RCC 7860 (cell line): ENCODE measurements around the gene LAD1.

Experiments
- DNase-seq: peaks from one replicate; pipeline ENCODE4 v3.0.0-alpha.2; 2015; ENCODE audit warnings: low spot score
- FAIRE-seq: peaks from 2 replicates; lab custom pipeline; 2012; peaks lifted over from hg19 to GRCh38; lab: Jason Lieb, UNC

The LAD1 gene

DNA sequence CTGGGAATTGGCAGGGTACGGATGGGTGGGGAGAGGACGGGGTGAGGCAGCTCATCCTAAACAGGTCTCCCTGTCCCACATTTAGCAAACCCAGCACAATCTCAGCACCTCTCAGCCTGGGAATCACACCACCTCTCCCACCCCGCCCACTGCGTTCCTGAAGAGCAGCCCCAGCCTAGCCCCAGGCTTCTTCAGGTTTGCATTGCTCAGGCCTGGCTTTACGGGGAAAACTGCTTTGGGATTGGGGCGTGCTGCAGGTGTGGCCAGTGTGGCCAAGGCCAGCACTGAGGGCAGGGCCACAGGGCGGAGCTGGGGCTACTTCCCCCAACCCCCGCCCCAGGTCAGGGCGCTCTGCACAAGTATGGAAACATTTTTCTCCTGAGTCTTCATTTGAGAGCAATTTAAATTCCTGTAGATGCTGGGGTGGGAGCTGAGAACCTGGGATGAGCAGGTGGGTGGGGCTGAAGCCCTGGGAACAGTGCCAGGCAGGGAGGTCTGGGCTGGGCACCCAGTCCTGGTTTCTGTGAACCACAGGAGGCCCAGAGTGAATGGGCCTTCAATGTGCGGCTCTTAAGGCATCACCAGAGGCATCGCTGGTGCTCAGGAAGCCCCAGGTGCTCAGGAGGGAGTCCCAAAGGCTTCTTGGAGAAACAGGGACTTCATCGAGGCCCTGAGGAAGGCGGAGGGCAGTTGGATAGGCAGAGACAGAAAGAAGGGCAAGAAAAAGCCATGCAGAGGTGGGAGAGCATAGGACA lies 45.8 kb downstream of the LAD1 start:
- DNase-seq (no peak), FAIRE-seq (no peak)

DNA sequence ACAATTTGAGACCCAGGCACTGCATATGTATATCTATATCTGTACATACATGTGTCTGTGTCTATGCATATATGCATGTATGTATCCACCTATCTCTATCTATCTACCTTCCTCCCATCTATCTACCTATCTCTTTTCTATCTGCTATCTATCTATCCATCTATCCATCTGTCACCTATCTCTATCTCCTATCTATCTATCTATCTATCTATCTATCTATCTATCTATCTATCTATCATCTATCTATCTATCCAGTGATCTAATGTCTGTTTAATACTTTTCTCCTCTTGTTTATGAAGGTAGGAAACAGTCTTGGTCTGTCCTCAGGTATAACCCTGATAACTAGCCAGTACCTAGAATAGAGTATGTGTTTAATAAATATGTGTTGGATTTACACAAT lies 47.5 kb downstream of the LAD1 start:
- FAIRE-seq (no peak), DNase-seq (no peak)

DNA sequence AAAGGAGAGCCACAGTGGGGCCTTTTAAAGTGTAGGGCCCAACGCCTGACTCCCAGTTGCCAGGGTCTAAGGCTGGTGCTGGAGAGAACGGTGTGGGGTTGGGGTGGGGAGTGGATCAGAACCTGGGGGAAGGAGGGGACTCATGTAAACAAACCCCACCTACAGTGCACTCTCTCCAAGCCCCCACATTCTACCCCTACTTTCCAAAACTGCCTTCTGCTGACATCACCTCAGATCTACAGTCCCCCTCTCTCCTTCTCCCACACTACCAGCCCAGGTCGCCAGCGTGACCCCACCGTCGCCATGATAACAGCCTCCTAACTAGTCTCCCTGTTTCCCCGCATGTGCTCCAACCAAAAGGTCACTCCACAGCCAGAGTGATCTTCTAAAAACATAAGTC lies 48.2 kb downstream of the LAD1 start:
- FAIRE-seq, result no peak
- DNase-seq, result no peak

DNA sequence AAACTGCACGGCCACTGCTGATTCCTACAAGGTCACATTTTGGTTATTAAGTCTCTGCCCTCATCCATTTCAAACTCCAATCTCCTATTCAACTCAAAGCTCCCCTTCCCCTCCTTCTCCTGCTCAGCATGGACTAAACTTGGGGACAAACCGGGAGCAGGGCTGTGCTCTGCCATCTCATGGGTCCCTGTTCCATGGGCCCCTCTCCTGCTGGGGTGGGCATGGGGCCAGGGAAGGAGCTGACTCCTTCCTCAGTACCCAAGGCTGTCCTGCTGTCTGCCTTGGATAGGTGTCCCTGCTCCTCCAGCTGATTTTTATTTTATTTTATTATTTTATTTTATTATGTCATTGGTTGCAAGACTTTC lies 48.8 kb downstream of the LAD1 start:
- DNase-seq, result no peak
- no peak for FAIRE-seq

DNA sequence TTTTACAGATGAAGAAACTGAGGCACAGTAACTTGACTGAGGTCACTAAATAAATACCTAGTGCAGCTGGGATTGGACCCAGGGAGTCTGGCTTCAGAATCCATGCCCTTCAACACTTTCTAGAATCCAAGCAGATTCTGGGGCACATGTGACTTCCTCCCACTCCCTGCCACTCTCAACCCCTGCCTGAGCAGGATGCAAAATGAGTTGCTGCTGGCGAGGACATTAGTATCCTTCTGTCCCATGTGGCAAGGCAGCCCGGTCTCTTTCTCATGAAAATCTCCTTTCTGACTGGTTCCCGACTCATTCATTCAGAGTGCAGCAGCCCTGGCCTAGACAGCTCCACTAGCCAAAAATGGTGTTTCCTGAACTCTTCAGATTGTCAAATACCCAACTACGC lies 50.0 kb downstream of the LAD1 start:
- DNase-seq, result no peak
- no peak for FAIRE-seq

DNA sequence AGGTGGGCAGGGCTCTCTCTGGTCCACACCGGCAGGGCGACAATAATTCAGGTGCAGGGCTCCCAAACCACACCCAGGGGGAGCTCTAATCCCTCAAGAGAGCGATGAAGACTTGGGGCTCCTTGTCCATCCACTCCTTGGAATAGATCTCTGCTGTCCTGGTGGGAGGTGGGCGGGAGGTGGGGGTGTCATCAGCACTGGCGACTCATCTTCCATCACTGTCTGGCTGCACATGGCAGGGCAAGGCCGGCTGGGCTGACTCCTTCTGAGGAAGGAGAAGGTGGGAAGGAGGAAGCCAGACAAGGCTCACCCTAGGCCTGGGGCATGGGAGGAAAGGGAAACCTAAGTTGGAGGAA lies 50.9 kb downstream of the LAD1 start:
- peak; percentile 43 for DNase-seq
- no peak for FAIRE-seq

DNA sequence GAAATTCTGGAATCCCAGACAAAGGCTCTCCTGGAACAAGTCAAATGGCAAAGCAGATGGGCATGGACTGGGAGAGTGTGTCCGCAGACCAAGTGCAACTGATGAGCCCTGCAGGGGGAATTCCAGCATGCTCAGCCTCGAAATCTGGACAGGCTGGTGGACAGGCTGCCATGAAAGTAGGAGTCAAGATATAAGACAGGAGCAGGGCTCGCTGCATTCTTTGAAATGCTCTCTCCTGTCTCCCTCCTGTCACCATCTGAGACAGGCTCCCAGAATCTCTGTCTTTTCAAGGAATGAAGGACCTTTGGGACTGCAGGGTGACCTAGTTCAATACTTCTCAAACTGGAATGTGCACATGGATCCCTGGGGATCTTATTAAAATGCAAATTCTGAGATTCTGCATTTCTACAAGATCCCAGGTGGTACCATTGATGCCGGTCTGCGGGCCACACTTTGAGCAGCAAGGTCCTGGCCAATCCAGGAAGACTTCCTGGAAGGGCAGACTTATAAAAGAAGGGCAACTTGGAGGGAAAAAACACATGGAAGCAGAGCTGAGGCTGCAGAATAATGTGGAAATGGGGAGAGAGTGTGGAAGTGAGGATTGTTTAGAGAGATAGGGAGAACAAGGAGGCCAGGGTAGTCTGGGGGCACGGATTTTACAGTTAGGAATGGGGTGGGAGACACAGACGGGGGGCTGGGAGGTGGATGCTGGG lies 51.5 kb downstream of the LAD1 start:
- no peak for FAIRE-seq
- DNase-seq, result no peak

DNA sequence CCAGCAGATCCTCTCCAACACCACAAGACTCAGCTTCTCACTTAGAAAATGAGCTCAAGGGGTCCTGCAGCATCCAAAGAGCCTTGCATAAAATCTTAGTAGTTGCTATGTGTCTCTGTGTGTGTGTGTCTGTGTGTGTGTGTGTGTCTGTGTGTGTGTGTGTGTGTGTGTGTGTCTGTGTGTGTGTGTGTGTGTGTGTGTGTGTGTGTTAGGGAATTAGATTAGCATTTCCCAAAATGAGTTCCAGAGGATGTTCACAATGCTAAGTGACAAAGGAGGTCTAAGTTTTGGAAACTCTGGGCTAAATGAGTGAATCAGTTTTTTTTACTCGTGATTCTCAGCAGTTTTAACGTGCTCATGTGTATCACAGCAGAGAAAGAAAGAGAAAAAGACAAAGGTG lies 52.1 kb downstream of the LAD1 start:
- DNase-seq (no peak), FAIRE-seq (no peak)

DNA sequence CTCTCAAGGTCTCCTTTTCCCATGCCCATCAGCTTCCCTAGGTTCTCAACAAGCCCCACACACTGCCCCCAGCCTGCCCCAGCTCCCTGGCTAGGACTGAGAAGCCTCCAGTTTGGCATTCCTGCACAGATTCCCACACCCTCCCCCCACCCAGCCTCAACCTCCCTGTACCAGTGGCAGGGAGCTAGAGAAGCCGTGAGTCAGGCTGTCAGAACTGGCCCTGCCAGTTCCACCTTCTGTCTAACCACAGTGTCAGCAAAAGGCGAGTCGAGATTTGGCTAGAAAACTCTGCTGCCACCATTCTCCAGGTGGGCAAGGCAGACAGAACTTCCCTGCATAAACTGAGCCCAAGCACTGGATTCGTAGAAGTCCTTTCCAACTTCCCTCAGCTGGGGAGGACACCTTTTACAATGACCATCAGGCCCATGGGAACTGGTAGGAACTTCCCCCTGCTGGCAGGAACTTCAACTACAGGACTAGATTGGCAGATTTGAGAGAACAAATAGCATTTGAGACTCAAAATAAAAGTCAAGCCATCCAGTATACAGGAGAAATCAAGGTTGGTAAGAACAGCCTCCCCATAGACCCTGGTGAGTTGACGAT lies 52.7 kb downstream of the LAD1 start:
- FAIRE-seq, result no peak

DNA sequence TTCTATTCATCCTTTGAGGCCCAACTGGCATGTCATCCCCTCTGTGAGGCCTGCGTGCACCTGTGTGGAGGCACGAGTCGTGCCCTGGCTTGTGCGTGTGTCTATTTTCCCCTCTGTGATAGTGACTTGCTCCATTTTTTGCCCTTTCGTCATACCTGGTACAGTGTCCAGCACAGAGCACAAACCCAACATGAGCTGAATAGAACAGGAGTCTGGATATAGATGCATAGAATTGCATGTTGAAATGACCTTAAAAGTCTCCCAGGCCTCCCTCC lies 54.1 kb downstream of the LAD1 start:
- FAIRE-seq (no peak), DNase-seq (no peak)

More for the DNA sequence above, 52.7 kb downstream of the LAD1 start:
- peak; percentile 27 for DNase-seq

DNA sequence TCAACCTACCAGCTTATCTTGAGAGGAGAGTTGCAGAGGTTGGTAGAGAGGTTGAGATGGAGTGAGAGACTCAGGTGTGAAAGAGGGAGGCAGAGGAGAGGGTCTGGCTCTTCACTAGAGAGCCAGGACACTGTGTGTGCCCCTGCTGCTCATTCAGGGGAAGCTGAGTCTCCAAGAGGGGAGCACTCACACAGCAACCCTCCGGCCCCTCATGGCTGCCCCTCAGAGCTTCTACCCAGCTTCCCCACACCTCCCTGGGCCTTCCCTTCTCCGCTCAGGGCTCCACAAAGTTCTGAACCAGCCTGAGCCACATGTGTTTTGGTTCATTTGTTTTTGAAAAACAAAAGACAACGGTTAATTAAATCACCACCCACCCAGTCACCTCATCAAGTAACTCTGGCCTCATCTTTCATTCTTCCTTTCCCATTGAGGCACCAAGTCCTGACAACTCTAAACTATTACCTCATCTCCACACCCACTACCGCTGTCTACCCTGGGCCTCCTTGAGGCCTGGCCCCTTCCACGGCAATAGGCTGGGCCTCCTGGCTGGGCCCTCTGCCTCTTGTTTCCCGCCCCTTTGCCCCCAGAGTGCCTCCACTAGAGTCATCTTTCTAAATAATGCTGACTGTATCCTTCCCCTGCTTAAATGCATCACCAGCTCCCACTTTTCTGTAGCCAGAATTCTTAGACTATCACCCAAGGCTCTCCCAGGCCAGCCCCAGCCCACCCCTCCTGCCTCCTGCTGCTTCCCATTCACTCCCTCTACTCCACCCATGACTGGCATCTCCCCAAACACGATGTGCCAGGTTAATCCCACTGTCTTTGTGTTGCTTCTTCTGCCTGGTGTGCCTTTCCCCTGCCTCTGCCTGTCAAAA lies 54.7 kb downstream of the LAD1 start:
- no peak for FAIRE-seq
- DNase-seq, result no peak

DNA sequence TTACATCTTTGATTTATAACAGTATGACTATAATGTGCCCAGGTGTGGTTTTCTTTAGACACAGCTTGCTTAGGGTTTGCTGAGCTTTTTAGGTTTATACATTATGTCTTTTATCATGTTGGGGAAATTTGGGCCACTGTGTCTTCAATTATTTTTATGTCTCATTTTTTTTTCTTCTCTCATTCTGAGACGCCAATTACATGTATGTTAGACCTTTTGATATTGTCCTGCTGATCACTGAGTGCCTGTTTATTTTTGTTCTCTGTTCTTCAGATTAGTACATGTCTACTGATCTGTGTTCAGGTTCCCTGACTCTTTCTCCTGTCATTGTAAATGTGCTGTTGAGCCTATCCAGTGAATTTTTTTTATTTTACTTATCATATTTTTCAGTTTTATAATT lies 57.7 kb downstream of the LAD1 start:
- FAIRE-seq (no peak), DNase-seq (no peak)

DNA sequence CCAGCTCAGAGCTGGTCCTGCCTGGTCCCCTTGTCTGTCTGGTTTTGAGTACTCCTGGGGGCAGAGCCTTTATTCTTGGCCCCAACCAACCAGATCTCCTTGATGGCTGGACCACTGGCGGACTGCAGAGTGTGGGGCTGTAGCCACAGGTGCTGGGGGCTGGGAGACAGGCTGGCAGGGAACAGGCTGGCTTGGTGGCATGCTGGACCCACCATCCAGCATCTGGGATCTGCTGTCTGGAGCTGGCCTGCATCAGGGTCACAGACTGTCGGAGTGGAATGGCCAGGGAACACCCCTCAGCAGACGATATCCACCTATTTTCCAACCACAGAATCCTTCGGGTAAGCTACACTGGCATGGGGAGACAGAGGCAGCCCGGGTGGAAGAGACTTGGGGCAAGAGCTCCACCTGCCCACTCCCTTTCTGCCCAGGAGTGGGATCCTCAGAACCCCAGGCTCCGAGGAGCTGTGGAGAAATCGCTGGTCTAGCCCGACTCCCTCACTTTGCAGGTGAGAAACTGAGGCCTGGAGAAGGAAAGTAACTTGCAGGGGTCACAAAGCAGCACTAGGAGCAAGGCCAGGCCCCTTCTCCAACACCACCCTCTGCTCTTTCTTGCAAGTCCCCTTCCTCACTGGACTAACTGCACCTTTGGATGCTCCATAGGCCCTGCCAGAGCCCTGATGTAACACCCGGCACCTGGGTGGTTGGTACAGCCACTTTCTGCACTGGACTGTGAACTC lies 62.2 kb downstream of the LAD1 start:
- no peak for FAIRE-seq

DNA sequence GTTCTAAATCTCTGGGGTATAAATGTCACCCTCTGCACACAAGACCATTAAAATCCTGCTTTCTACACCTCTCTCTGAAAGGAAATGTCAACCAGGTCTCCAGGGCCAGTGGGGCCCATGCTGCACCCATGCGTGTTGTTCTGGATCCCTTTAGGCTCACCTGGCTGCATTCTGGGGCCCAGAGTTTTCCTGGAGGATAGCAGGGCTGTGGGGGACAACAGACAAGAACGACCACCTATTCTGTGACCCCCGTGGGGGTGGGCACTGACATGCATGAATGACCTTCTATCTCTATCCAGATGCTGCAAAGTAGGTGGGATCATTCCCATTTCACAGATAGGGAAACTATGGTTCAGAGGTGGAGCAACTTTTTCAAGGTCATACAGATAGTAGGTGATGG lies 63.2 kb downstream of the LAD1 start:
- FAIRE-seq (no peak), DNase-seq (no peak)

More for the DNA sequence above, 62.2 kb downstream of the LAD1 start:
- DNase-seq, result no peak

DNA sequence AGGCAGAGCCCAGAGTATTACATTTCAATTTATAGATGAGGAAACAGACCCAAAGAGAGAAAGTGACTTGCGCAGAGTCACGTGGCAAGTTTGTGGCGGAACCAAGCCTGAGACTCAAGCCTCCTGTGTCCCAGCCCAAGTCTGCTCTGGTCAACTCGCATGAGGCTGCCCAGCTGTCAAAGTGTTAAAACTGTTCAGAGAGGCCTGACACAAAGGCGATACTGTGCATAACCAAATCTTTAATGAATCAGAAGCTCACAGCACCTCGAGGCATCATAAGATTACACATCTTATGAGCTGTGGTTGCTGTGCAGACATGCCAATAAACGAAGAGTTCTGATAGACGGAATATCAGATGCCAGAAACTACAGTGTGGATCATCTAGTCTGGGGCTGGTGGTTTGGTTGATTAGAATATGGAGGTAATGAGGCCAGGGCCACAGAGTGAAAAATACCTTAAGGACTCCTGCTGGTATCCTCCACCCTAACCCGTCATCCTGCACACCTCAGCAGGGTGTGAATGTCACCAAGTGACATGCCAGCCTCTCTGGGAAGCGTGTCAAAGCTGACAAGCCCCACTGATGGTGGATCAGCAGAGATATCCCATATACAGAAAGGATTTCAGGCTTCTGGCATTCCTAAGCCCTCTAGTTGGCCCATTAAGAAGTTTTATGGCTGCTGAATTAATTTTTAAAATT lies 63.8 kb downstream of the LAD1 start:
- DNase-seq, result no peak
- FAIRE-seq, result no peak

DNA sequence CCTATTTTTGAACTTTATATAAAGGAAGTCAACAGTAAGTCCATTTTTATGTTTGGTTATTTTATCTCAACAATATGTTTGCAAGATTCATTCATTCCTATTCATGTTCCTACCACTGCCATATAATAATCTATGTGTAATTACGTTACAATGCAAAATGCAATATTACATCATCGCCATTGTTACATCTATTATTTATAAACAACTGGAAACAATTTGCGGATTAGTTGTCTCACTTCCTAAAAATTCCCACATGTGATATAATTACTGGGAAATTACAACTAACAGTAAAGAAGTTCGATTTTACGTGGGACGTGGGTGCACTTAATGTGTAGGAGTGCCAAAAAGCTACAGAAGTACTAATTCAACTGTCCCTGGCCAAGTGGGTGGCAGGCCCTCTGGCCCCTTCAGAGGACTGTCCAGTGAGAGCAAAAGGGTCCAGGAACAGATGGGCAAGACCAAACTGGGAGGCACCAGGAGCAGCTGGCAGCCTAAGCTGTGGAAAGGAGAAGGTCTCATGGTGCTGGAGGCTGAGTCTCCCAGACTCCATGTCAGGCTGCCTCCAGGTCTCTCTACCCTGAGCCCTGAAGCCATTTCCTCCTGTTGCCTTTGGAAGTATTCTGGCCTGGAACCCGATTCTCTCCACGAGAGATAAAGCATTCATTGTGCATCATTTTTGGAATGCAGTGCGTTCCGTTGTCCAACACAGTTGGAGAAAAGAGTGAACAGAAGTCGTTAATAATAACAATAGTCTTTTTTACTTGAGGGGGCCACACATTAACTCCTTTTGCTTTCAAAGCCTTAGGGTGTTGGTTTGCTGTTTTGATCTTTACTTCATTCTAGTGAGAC lies 64.6 kb downstream of the LAD1 start:
- FAIRE-seq (no peak), DNase-seq (no peak)

DNA sequence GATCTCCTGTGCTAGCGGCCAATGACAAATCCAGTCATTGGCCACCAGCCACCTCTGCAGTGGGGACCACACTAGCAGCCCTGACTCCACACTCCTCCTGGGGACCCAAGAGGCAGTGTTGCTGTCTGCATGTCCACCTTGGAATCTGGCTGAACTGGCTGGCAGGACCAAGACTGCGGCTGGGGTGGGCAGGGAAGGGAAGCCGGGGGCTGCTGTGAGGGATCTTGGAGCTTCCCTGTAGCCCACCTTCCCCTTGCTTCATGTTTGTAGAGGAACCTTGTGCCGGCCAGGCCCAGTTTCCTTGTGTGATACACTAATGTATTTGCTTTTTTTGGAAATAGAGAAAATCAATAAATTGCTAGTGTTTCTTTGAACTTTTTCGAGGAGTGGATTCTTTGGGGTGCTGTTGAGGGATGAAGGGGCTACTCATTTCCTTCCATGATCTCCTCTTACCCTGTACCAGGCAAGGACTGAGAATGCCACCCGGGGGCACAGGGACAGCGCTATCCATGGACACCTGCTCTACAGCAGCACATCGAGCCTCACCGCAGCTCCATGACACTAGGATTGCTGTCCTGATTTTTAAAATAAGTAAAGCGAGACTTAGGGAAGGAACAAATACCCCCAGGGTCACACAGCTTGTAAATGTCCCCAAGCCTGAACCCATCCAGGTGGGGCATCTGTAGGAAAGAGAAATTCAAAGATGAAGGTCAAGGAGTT lies 66.3 kb downstream of the LAD1 start:
- DNase-seq (no peak), FAIRE-seq (no peak)

DNA sequence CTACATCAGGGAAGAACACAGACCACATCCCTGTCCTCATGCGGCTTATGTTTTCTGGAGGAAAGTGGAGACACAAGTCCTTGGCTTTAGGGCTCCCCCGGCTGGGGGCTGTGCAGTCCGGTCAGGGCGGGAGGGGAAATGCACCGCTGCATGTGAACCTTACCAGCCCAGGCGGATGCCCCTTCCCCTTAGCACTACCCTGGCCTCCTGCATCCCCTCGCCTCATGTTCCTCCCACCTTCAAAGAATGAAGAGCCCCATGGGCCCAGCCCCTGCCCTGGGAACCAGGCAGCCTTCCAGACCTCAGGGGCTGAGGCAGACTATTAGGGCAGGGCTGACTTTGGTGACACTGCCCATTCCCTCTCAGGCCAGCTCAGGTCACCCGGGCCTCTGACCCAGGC lies 67.1 kb downstream of the LAD1 start:
- FAIRE-seq, result no peak
- DNase-seq, result no peak

DNA sequence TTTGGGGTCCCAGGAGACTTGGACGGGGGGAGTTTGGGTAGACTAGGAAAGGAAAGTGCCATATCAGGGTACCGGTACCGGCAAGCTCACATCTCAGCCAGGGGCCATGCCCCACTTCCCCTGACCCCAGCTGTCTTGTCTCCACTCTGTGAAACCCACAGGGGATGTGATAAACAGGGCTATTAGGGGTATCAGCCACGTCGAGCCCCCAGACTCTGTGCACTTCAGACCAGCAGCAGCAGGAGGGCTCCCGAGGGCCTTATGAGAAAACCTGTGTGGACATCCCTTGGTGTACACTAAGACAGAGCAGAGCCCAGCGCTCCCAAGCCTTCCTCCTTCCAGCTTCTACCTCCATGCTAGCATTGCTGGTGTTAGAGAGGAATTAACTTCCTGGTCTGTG lies 68.0 kb downstream of the LAD1 start:
- DNase-seq, result no peak
- no peak for FAIRE-seq
